Measurements from ENCODE around the gene REEP3. TPM values are rescaled to one million over a fixed set of nuclear protein-coding genes. Genes with fewer than 3 reads are reported as not detected.

REEP3 gene
- total RNA-seq, 4 donors from 2014 or later, result 22.8 to 36.7 (median 32.1) TPM

DNA sequence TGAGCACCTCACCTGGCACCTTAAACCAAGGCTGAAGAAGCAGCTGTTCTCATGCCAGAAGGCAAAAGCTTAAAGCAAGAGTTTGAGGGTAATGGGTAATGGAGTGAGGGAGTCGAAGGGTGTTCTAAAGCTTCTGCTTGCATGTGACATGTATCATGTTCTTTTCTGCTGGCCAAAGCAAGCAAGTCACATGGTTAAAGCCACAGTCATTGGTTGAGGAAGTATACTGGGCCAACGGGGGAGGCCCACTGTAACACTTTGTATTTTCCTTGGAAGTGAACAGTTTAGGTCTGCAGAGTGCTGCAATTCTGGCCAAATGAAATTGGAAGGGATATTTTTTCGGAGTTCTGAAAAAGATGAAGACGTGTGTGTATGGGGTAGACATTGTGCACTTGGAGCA is 75.7 kb downstream of the REEP3 start:
- peaks cover 0 to 4% of the 10 kb centered on the region in 2 donors for H3K4me1 ChIP-seq
- H3K27ac ChIP-seq, result no peak overlapping the region
- H3K27me3 ChIP-seq, result no peaks in the 10 kb centered on the region
- H3K9me3 ChIP-seq, result no peaks in the 10 kb centered on the region
- ATAC-seq (no peak), DNase-seq (no peak)
- in situ Hi-C loops (cut with MboI; ENCODE audit: low sequenced_read_pairs in 4 of 4) (no loop called here), intact Hi-C loops (cut with DNase I; ENCODE audit: low total_unique reads) (no loop called here)
- no peak overlapping the region for H3K4me3 ChIP-seq
- H3K36me3 ChIP-seq, result no peaks in the 10 kb centered on the region
- no peak for TF ChIP-seq POLR2A (IDR thresholded peaks at IDR 0.05)
- TF ChIP-seq, protein P1, sequence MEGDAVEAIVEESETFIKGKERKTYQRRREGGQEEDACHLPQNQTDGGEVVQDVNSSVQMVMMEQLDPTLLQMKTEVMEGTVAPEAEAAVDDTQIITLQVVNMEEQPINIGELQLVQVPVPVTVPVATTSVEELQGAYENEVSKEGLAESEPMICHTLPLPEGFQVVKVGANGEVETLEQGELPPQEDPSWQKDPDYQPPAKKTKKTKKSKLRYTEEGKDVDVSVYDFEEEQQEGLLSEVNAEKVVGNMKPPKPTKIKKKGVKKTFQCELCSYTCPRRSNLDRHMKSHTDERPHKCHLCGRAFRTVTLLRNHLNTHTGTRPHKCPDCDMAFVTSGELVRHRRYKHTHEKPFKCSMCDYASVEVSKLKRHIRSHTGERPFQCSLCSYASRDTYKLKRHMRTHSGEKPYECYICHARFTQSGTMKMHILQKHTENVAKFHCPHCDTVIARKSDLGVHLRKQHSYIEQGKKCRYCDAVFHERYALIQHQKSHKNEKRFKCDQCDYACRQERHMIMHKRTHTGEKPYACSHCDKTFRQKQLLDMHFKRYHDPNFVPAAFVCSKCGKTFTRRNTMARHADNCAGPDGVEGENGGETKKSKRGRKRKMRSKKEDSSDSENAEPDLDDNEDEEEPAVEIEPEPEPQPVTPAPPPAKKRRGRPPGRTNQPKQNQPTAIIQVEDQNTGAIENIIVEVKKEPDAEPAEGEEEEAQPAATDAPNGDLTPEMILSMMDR (IDR thresholded peaks at IDR 0.05 in 4 of 5, conservative IDR thresholded peaks at IDR 0.05 in 1 of 5), result no peak

DNA sequence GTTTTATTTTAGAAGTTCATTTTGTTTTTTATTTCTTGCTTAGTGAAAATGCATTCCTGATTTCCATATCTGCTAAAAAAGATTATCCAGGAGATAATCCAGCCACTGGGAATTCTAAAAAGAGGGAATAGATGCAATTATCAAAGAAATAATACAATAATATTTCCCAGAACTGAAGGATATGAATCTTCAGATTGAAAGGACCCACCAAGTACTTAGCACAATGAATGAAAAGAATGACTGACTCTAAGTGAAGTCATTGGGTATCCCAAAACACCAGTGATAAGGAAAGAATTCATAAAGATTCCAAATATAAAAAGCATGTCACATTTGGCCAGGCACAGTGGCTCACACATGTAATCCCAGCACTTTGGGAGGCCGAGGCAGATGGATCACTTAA is 79.3 kb downstream of the REEP3 start:
- in situ Hi-C loops (cut with MboI; ENCODE audit: low sequenced_read_pairs in 4 of 4) (no loop called here), intact Hi-C loops (cut with DNase I; ENCODE audit: low total_unique reads) (no loop called here)
- TF ChIP-seq, protein P1 (IDR thresholded peaks at IDR 0.05 in 4 of 5, conservative IDR thresholded peaks at IDR 0.05 in 1 of 5), result no peak
- TF ChIP-seq POLR2A (IDR thresholded peaks at IDR 0.05), result no peak
- Histone ChIP-seq H3K27me3 (no peaks in the 10 kb centered on the region), H3K4me1 (peaks cover 0 to 4% of the 10 kb centered on the region in 2 donors), H3K27ac (no peak overlapping the region), H3K9me3 (no peaks in the 10 kb centered on the region), H3K36me3 (no peaks in the 10 kb centered on the region), H3K4me3 (no peak overlapping the region)
- DNase-seq (no peak), ATAC-seq (no peak)

DNA sequence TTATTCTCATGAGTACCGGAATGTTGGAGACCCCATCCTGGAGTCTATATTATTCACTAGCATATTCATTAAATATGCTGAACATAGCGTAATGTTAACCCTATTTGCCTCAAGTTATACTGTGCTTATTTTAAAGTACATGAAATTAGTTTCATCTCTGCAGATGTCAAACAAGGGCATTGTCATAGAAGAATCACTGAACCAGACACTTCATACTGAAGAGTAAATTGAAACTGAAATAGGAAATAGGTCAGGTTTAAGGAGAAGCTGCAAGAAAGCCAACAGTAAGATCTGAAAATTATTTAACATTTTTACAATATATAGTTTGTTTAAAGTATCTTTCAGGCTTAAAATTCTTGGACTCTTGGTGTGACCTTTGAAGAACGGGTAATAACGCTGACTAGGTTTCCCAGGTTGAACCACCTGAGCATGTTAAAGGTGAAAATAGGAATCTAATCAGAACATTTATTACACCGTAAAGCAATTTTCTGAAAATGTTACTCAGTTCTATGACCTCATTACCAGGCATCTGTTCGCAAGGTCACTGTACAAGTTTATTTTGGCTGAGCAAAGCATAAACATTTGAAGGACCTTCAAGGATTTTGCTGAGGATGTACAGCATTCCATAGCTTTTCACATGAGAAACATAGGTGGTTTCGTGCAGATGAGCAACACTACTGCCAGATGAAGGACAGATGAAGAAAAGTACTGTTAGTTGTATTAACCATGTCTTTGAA is 82.7 kb downstream of the REEP3 start:
- no peak for DNase-seq
- intact Hi-C loops (cut with DNase I; ENCODE audit: low total_unique reads) (no loop called here), in situ Hi-C loops (cut with MboI; ENCODE audit: low sequenced_read_pairs in 4 of 4) (no loop called here)
- Histone ChIP-seq H3K4me1 (no peaks in the 10 kb centered on the region), H3K9me3 (no peaks in the 10 kb centered on the region), H3K36me3 (no peaks in the 10 kb centered on the region), H3K27ac (no peak overlapping the region), H3K4me3 (no peak overlapping the region), H3K27me3 (no peaks in the 10 kb centered on the region)
- ATAC-seq, result no peak
- TF ChIP-seq POLR2A (IDR thresholded peaks at IDR 0.05), result no peak
- TF ChIP-seq, protein P1 (IDR thresholded peaks at IDR 0.05 in 4 of 5, conservative IDR thresholded peaks at IDR 0.05 in 1 of 5), result no peak

DNA sequence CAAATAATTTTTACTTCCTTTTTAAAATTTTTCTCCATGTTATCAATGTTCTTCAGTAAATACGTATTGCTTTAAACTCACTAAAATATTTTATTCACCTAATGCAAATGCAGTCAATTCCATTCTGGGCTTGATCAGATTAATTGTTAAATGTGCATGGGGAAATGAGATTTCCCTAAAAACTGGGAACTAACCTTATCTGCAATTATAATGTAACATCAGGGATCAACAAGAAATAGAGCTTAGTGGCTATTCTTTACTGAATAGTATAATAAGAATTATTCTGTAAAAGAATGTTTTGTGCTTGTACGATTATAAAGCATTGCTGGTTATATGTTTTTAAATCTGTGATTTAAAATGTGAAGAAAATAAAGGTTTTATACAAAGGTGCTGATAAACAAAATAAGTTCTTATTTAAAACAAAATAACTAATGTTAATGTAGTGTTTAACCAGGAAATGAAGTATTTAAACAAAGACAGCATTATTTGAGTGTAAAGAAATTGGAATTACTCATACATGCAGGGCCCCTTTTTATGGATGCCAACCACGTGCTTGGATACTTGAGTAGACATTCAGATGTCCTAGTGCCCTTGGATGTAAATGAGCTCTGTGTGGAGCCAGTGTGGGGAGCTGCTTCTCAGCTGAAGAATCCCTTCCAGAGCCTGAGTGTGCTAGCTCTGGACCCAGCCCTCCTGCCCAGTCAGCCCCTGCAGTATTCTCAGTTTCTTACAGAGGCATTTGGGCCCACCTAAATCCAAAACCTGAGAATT is 84.2 kb downstream of the REEP3 start:
- H3K27me3 ChIP-seq, result no peaks in the 10 kb centered on the region
- TF ChIP-seq, protein P1 (IDR thresholded peaks at IDR 0.05 in 4 of 5, conservative IDR thresholded peaks at IDR 0.05 in 1 of 5), result no peak
- TF ChIP-seq POLR2A (IDR thresholded peaks at IDR 0.05), result no peak
- no peak overlapping the region for H3K27ac ChIP-seq
- intact Hi-C loops (cut with DNase I; ENCODE audit: low total_unique reads), result no loop called here
- no peaks in the 10 kb centered on the region for H3K4me1 ChIP-seq
- in situ Hi-C loops (cut with MboI; ENCODE audit: low sequenced_read_pairs in 4 of 4), result no loop called here
- no peak overlapping the region for H3K4me3 ChIP-seq
- ATAC-seq (no peak), DNase-seq (no peak)
- peaks cover 0 to 4% of the 10 kb centered on the region in 2 donors for H3K36me3 ChIP-seq
- no peaks in the 10 kb centered on the region for H3K9me3 ChIP-seq
